Ishikawa (cell line): ENCODE results near the gene CARHSP1.

ENCODE experiments used
- CEBPB ChIP-seq: IDR thresholded peaks from 2 replicates; pipeline ENCODE4 v1.6.1; 2012
- EGR1 ChIP-seq: IDR thresholded peaks from 2 replicates; pipeline ENCODE4 v1.6.1; 2012
- EP300 ChIP-seq: IDR thresholded peaks from 2 replicates; pipeline ENCODE4 v1.6.1; 2012; ENCODE audit warnings: borderline replicate concordance
- MAX ChIP-seq: IDR thresholded peaks from 2 replicates; pipeline ENCODE4 v1.6.1; 2012
- NFIC ChIP-seq: IDR thresholded peaks from 2 replicates; pipeline ENCODE4 v1.6.1; 2012
- RAD21 ChIP-seq: IDR thresholded peaks from 2 replicates; pipeline ENCODE4 v1.6.1; 2012; ENCODE audit warnings: low read depth
- TAF1 ChIP-seq: IDR thresholded peaks from 2 replicates; pipeline ENCODE4 v1.6.1; 2012; ENCODE audit warnings: low read depth, mild to moderate bottlenecking
- TCF12 ChIP-seq: IDR thresholded peaks from 2 replicates; pipeline ENCODE4 v1.6.1; 2012; ENCODE audit warnings: low read depth
- TEAD4 ChIP-seq: IDR thresholded peaks from 2 replicates; pipeline ENCODE4 v1.6.1; 2012
- USF1 ChIP-seq: IDR thresholded peaks from 2 replicates; pipeline ENCODE4 v1.6.1; 2012
- YY1 ChIP-seq: IDR thresholded peaks from 2 replicates; pipeline ENCODE4 v1.6.1; 2012; ENCODE audit warnings: low read depth
- ZBTB7A ChIP-seq: IDR thresholded peaks from 2 replicates; pipeline ENCODE4 v1.6.1; 2012; ENCODE audit warnings: low read depth
- TF ChIP-seq, protein P1 (sequence below): IDR thresholded peaks from 2 replicates; pipeline ENCODE4 v1.6.1; 2012; ENCODE audit warnings: low read depth, mild to moderate bottlenecking

- TF ChIP-seq USF1 = no peak
- no peak for TF ChIP-seq TAF1
- TF ChIP-seq CEBPB = no peak
- TF ChIP-seq NFIC = no peak
- TF ChIP-seq RAD21 = no peak
- TF ChIP-seq, protein P1, sequence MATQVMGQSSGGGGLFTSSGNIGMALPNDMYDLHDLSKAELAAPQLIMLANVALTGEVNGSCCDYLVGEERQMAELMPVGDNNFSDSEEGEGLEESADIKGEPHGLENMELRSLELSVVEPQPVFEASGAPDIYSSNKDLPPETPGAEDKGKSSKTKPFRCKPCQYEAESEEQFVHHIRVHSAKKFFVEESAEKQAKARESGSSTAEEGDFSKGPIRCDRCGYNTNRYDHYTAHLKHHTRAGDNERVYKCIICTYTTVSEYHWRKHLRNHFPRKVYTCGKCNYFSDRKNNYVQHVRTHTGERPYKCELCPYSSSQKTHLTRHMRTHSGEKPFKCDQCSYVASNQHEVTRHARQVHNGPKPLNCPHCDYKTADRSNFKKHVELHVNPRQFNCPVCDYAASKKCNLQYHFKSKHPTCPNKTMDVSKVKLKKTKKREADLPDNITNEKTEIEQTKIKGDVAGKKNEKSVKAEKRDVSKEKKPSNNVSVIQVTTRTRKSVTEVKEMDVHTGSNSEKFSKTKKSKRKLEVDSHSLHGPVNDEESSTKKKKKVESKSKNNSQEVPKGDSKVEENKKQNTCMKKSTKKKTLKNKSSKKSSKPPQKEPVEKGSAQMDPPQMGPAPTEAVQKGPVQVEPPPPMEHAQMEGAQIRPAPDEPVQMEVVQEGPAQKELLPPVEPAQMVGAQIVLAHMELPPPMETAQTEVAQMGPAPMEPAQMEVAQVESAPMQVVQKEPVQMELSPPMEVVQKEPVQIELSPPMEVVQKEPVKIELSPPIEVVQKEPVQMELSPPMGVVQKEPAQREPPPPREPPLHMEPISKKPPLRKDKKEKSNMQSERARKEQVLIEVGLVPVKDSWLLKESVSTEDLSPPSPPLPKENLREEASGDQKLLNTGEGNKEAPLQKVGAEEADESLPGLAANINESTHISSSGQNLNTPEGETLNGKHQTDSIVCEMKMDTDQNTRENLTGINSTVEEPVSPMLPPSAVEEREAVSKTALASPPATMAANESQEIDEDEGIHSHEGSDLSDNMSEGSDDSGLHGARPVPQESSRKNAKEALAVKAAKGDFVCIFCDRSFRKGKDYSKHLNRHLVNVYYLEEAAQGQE = no peak
- TF ChIP-seq MAX = no peak
- no peak for TF ChIP-seq YY1
- no peak for TF ChIP-seq EP300
- TF ChIP-seq TCF12 = no peak
- TF ChIP-seq ZBTB7A = no peak
- TF ChIP-seq EGR1 = no peak
- TF ChIP-seq TEAD4 = no peak
Measured at GRCh38 chr16:8826278-8826879, 42.4 kb downstream of the CARHSP1 start.
